NCI-H2196 (cell line): Measurements from ENCODE around the gene HTR7.
"Not testable (repeated sequence)": the region's sequence is repeated elsewhere in the genome, so short reads cannot be mapped to it uniquely, and the experiment has no call there.

Source experiments
- DNase-seq: peaks from one replicate; lab custom pipeline; 2025; ENCODE audit not compliant: unreplicated experiment; lab: John Stamatoyannopoulos, UW

HTR7 gene

GRCh38 chr10:90857635-90858460, at the start of gene HTR7:
TSS of gene HTR7 (minus strand) at chr10:90858039. CDS start at chr10:90857671, 368 bp downstream.
- peak; percentile 23 for DNase-seq

- DNase-seq: no peak
Measured at GRCh38 chr10:90906596-90906995, 48.8 kb upstream of the HTR7 start.

GRCh38 chr10:90905925-90906324, 48.1 kb upstream of the HTR7 start:
- no peak for DNase-seq

- not testable (repeated sequence) for DNase-seq
Measured at GRCh38 chr10:90896916-90897315, 39.1 kb upstream of the HTR7 start.

- no peak for DNase-seq
Measured at GRCh38 chr10:90893190-90893589, 35.4 kb upstream of the HTR7 start.

GRCh38 chr10:90890347-90890746, 32.5 kb upstream of the HTR7 start:
- no peak for DNase-seq

- no peak for DNase-seq
Measured at GRCh38 chr10:90889636-90890035, 31.8 kb upstream of the HTR7 start.

GRCh38 chr10:90888387-90888786, 30.5 kb upstream of the HTR7 start:
- no peak for DNase-seq

GRCh38 chr10:90887555-90887954, 29.7 kb upstream of the HTR7 start:
- DNase-seq: no peak

GRCh38 chr10:90885176-90885575, 27.3 kb upstream of the HTR7 start:
- DNase-seq: no peak

GRCh38 chr10:90884431-90884830, 26.6 kb upstream of the HTR7 start:
- no peak for DNase-seq

- peak; percentile 5 for DNase-seq
Measured at GRCh38 chr10:90880059-90880719, 22.4 kb upstream of the HTR7 start.

- no peak for DNase-seq
Measured at GRCh38 chr10:90879062-90879461, 21.2 kb upstream of the HTR7 start.

GRCh38 chr10:90872648-90873020, 14.8 kb upstream of the HTR7 start:
- no peak for DNase-seq

- DNase-seq: peak; percentile 50
Measured at GRCh38 chr10:90871766-90872647, 14.2 kb upstream of the HTR7 start, which contains the start of gene RPP30. TSS of gene RPP30 (plus strand) at chr10:90871974. CDS start at chr10:90871987, 13 bp downstream.

GRCh38 chr10:90871279-90871765, 13.5 kb upstream of the HTR7 start:
- no peak for DNase-seq

- no peak for DNase-seq
Measured at GRCh38 chr10:90866050-90866598, 8.3 kb upstream of the HTR7 start.

GRCh38 chr10:90865401-90865800, 7.6 kb upstream of the HTR7 start:
- DNase-seq: no peak

- peak; percentile 3 for DNase-seq
Measured at GRCh38 chr10:90862908-90863514, 5.2 kb upstream of the HTR7 start.

- DNase-seq: no peak
Measured at GRCh38 chr10:90860790-90861189, 3.0 kb upstream of the HTR7 start.
